GM23338 (cell line): ENCODE measurements around the gene VOPP1.

Experiments
- CREB1 ChIP-seq: fragments of 250-450 bp; sonication (Bioruptor Pico); IDR thresholded peaks from 2 replicates; pipeline ENCODE4 v1.5.0; 2020; ENCODE audit warnings: low read depth, mild to moderate bottlenecking, moderate library complexity
- ETS1 ChIP-seq: IDR thresholded peaks from 2 replicates; pipeline ENCODE4 v1.6.1; 2016; ENCODE audit warnings: antibody characterized with exemption
- EZH2 ChIP-seq: fragments of 200-600 bp; sonication (generic); IDR thresholded peaks from one replicate; pipeline ENCODE4 v1.8.0; 2017; ENCODE audit warnings: antibody characterized with exemption, mild to moderate bottlenecking, low read depth; ENCODE audit not compliant: unreplicated experiment
- EZH2phosphoT487 ChIP-seq: fragments of 200-600 bp; sonication (generic); IDR thresholded peaks from one replicate; pipeline ENCODE4 v1.8.1; 2018; ENCODE audit warnings: antibody characterized with exemption; ENCODE audit not compliant: unreplicated experiment
- JUNB ChIP-seq: IDR thresholded peaks from one replicate; pipeline ENCODE4 v1.6.1; 2016; ENCODE audit warnings: antibody characterized with exemption; ENCODE audit not compliant: unreplicated experiment
- NANOG ChIP-seq: IDR thresholded peaks from 2 replicates; pipeline ENCODE4 v1.6.1; 2016; ENCODE audit warnings: antibody characterized with exemption, borderline replicate concordance
- POLR2AphosphoS5 ChIP-seq: IDR thresholded peaks from 2 replicates; pipeline ENCODE4 v1.6.1; 2016; ENCODE audit warnings: antibody characterized with exemption, low read depth
- REST ChIP-seq: IDR thresholded peaks from one replicate; pipeline ENCODE4 v1.6.1; 2018; ENCODE audit warnings: antibody characterized with exemption; ENCODE audit not compliant: unreplicated experiment
- STAT1 ChIP-seq: IDR thresholded peaks from one replicate; pipeline ENCODE4 v1.6.1; 2016; ENCODE audit warnings: antibody characterized with exemption; ENCODE audit not compliant: unreplicated experiment
- ZNF331 ChIP-seq: fragments of 250-450 bp; sonication (Bioruptor Pico); IDR thresholded peaks from 2 replicates; pipeline ENCODE4 v1.5.0; 2020; ENCODE audit warnings: low read depth, mild to moderate bottlenecking, moderate library complexity
- TF ChIP-seq, protein P1 (sequence below), 2 experiments: fragments of 200-600 bp in 1 of 2; sonication (generic) in 1 of 2; conservative IDR thresholded peaks; 2 replicates each; pipeline versions ENCODE4 v1.5.1 to v1.6.1; 2016 to 2017; ENCODE audit warnings: antibody characterized with exemption in 2 of 2, low read depth in 2 of 2, mild to moderate bottlenecking in 2 of 2, moderate library complexity in 1 of 2
- TF ChIP-seq, protein P2 (sequence below): fragments of 250-450 bp; sonication (Bioruptor Pico); IDR thresholded peaks from 2 replicates; pipeline ENCODE4 v1.5.0; 2020; ENCODE audit warnings: mild to moderate bottlenecking, moderate library complexity

DNA sequence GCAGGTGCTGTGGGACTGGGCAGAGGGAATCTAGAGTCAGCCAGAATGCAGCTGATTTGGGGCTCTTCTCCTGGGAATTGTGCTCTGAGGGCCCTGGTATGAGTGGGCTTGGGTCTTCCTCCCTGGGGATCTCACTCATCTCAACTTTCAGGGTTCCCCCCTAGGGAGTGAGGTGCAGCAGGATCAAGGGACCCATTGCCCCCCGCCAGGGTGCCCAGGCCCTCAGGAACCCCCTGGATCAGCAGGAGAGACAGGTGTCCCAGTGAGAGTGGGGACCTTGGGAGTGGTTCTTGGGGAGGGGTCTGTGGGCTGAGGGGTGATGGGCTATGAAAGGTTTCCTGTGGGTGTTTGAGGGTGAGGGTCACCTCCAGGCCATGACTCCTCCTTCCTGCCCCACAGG, 17.6 kb upstream of the VOPP1 start:
- TF ChIP-seq, protein P1, sequence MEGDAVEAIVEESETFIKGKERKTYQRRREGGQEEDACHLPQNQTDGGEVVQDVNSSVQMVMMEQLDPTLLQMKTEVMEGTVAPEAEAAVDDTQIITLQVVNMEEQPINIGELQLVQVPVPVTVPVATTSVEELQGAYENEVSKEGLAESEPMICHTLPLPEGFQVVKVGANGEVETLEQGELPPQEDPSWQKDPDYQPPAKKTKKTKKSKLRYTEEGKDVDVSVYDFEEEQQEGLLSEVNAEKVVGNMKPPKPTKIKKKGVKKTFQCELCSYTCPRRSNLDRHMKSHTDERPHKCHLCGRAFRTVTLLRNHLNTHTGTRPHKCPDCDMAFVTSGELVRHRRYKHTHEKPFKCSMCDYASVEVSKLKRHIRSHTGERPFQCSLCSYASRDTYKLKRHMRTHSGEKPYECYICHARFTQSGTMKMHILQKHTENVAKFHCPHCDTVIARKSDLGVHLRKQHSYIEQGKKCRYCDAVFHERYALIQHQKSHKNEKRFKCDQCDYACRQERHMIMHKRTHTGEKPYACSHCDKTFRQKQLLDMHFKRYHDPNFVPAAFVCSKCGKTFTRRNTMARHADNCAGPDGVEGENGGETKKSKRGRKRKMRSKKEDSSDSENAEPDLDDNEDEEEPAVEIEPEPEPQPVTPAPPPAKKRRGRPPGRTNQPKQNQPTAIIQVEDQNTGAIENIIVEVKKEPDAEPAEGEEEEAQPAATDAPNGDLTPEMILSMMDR (conservative IDR thresholded peaks at IDR 0.05; ENCODE audit: low read depth in 2 of 2), result no peak
- no peak for TF ChIP-seq EZH2phosphoT487
- TF ChIP-seq EZH2, result no peak
- TF ChIP-seq REST, result no peak
- TF ChIP-seq POLR2AphosphoS5, result no peak
- no peak for TF ChIP-seq CREB1 (CRISPR knock-in tag)
- TF ChIP-seq, protein P2, sequence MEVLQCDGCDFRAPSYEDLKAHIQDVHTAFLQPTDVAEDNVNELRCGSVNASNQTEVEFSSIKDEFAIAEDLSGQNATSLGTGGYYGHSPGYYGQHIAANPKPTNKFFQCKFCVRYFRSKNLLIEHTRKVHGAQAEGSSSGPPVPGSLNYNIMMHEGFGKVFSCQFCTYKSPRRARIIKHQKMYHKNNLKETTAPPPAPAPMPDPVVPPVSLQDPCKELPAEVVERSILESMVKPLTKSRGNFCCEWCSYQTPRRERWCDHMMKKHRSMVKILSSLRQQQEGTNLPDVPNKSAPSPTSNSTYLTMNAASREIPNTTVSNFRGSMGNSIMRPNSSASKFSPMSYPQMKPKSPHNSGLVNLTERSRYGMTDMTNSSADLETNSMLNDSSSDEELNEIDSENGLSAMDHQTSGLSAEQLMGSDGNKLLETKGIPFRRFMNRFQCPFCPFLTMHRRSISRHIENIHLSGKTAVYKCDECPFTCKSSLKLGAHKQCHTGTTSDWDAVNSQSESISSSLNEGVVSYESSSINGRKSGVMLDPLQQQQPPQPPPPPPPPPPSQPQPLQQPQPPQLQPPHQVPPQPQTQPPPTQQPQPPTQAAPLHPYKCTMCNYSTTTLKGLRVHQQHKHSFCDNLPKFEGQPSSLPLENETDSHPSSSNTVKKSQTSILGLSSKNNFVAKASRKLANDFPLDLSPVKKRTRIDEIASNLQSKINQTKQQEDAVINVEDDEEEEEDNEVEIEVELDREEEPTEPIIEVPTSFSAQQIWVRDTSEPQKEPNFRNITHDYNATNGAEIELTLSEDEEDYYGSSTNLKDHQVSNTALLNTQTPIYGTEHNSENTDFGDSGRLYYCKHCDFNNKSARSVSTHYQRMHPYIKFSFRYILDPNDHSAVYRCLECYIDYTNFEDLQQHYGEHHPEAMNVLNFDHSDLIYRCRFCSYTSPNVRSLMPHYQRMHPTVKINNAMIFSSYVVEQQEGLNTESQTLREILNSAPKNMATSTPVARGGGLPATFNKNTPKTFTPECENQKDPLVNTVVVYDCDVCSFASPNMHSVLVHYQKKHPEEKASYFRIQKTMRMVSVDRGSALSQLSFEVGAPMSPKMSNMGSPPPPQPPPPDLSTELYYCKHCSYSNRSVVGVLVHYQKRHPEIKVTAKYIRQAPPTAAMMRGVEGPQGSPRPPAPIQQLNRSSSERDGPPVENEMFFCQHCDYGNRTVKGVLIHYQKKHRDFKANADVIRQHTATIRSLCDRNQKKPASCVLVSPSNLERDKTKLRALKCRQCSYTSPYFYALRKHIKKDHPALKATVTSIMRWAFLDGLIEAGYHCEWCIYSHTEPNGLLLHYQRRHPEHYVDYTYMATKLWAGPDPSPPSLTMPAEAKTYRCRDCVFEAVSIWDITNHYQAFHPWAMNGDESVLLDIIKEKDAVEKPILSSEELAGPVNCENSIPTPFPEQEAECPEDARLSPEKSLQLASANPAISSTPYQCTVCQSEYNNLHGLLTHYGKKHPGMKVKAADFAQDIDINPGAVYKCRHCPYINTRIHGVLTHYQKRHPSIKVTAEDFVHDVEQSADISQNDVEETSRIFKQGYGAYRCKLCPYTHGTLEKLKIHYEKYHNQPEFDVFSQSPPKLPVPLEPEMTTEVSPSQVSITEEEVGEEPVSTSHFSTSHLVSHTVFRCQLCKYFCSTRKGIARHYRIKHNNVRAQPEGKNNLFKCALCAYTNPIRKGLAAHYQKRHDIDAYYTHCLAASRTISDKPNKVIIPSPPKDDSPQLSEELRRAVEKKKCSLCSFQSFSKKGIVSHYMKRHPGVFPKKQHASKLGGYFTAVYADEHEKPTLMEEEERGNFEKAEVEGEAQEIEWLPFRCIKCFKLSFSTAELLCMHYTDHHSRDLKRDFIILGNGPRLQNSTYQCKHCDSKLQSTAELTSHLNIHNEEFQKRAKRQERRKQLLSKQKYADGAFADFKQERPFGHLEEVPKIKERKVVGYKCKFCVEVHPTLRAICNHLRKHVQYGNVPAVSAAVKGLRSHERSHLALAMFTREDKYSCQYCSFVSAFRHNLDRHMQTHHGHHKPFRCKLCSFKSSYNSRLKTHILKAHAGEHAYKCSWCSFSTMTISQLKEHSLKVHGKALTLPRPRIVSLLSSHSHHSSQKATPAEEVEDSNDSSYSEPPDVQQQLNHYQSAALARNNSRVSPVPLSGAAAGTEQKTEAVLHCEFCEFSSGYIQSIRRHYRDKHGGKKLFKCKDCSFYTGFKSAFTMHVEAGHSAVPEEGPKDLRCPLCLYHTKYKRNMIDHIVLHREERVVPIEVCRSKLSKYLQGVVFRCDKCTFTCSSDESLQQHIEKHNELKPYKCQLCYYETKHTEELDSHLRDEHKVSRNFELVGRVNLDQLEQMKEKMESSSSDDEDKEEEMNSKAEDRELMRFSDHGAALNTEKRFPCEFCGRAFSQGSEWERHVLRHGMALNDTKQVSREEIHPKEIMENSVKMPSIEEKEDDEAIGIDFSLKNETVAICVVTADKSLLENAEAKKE (CRISPR knock-in tag), result no peak
- TF ChIP-seq STAT1, result no peak
- TF ChIP-seq JUNB, result no peak
- TF ChIP-seq NANOG, result no peak
- TF ChIP-seq ETS1, result no peak
- TF ChIP-seq ZNF331 (CRISPR knock-in tag), result no peak
